Mesendoderm (in vitro differentiated cells): Measurements from ENCODE around the gene HOXB8.

ENCODE experiments used
- DNase-seq: peaks from one replicate; pipeline ENCODE4 v3.0.0; 2013
- H2AK5ac ChIP-seq: 2 replicates; pipeline ENCODE4 v1.6.1; 2013; ENCODE audit warnings: low read length, inconsistent platforms
- H2BK120ac ChIP-seq: 2 replicates; pipeline ENCODE4 v1.6.1; 2013; ENCODE audit warnings: low read depth, mild to moderate bottlenecking, low read length, moderate library complexity, mixed read lengths
- H2BK15ac ChIP-seq: replicated peaks from 2 replicates; pipeline ENCODE4 v1.6.1; 2013; ENCODE audit warnings: low read depth, mild to moderate bottlenecking, moderate library complexity
- H2BK5ac ChIP-seq: 2 replicates; pipeline ENCODE4 v1.6.1; 2013; ENCODE audit warnings: low read length, inconsistent platforms
- H3K18ac ChIP-seq: 2 replicates; pipeline ENCODE4 v1.6.1; 2013; ENCODE audit warnings: mild to moderate bottlenecking, low read length, mixed read lengths
- H3K23ac ChIP-seq: one replicate; pipeline ENCODE4 v1.6.1; 2013; ENCODE audit warnings: low read length
- H3K27ac ChIP-seq: 2 replicates; pipeline ENCODE4 v1.5.1; 2013; ENCODE audit warnings: low read depth, mild to moderate bottlenecking, inconsistent platforms, low read length, moderate library complexity
- H3K27me3 ChIP-seq: 2 replicates; pipeline ENCODE4 v1.6.1; 2013; ENCODE audit warnings: low read length, control low read depth, mild to moderate bottlenecking, inconsistent platforms; ENCODE audit not compliant: insufficient read depth, poor library complexity
- H3K36me3 ChIP-seq: 2 replicates; pipeline ENCODE4 v1.6.1; 2013; ENCODE audit warnings: low read length, inconsistent platforms; ENCODE audit not compliant: control insufficient read depth, insufficient read depth
- H3K4ac ChIP-seq: one replicate; pipeline ENCODE4 v1.6.1; 2013; ENCODE audit warnings: low read depth, mild to moderate bottlenecking, low read length, moderate library complexity
- H3K4me1 ChIP-seq: 2 replicates; pipeline ENCODE4 v1.6.1; 2013; ENCODE audit warnings: low read depth, low read length, inconsistent platforms; ENCODE audit not compliant: control insufficient read depth
- H3K4me2 ChIP-seq: 2 replicates; pipeline ENCODE4 v1.6.1; 2013; ENCODE audit warnings: low read length
- H3K4me3 ChIP-seq: 2 replicates; pipeline ENCODE4 v1.5.1; 2013; ENCODE audit warnings: mild to moderate bottlenecking, low read length
- H3K56ac ChIP-seq: one replicate; pipeline ENCODE4 v1.6.1; 2013; ENCODE audit warnings: low read length
- H3K79me1 ChIP-seq: 2 replicates; pipeline ENCODE4 v1.6.1; 2013; ENCODE audit warnings: low read length, inconsistent platforms
- H3K79me2 ChIP-seq: 2 replicates; pipeline ENCODE4 v1.6.1; 2013; ENCODE audit warnings: mild to moderate bottlenecking, low read length; ENCODE audit not compliant: control insufficient read depth, insufficient read depth
- H3K9ac ChIP-seq: 2 replicates; pipeline ENCODE4 v1.6.1; 2013; ENCODE audit warnings: low read length, inconsistent platforms
- H4K5ac ChIP-seq: one replicate; pipeline ENCODE4 v1.6.1; 2013; ENCODE audit warnings: low read length
- H4K8ac ChIP-seq: one replicate; pipeline ENCODE4 v1.6.1; 2013; ENCODE audit warnings: low read depth, mild to moderate bottlenecking, control low read depth, low read length, moderate library complexity
- WGBS: extraction: QIAGEN DNeasy Blood & Tissue Kit; methylation state at CpG from one replicate; pipeline ENCODE4 v1.1.7; 2013; ENCODE audit warnings: low lambda C conversion rate, missing lambda C conversion rate; ENCODE audit not compliant: insufficient coverage; ENCODE audit errors: extremely low coverage; 5-methylcytosine and 5-hydroxymethylcytosine counted together

HOXB8 gene

GRCh38 chr17:48639982-48640857, 25.1 kb upstream of the HOXB8 start:
- no CpG with 5 or more reads among the region's 6 CpGs for WGBS
- Histone ChIP-seq H2AK5ac (no peak overlapping the region), H3K4me2 (no peak overlapping the region), H3K79me2 (peaks cover 1% of the 10 kb centered on the region), H2BK5ac (no peak overlapping the region), H3K18ac (no peak overlapping the region), H3K9ac (no peak overlapping the region), H3K79me1 (no peaks in the 10 kb centered on the region), H3K4me3 (no peak overlapping the region), H3K56ac (no peak overlapping the region), H3K27ac (no peak overlapping the region), H3K4ac (no peak overlapping the region), H2BK120ac (no peak overlapping the region), H3K27me3 (peaks cover 82% of the 10 kb centered on the region), H3K36me3 (no peaks in the 10 kb centered on the region), H4K8ac (no peak overlapping the region), H2BK15ac (no peak overlapping the region), H3K4me1 (peaks cover 6% of the 10 kb centered on the region), H4K5ac (no peak overlapping the region), H3K23ac (no peak overlapping the region)
- DNase-seq: no peak

DNA sequence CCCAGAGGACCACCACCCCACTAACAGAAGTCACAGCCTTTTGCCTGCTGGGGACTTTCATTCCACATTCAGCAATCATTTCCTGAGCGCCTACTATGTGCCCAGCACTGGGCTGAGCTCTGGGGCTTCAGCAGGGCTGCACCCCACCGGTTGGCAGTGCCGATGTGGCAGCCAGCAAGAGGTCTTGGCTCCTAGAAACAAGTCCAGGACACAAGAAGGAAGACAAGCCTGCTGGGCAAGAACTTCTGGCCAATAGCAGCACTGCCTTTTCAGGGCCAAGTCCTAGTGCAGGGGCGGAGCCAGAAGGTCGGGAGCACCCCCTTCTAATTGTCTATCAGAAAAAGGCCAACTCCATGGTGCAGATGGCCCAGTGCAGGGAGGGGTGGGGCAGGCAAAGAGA, 24.0 kb upstream of the HOXB8 start:
- no peak overlapping the region for H2BK120ac ChIP-seq
- H3K36me3 ChIP-seq: no peaks in the 10 kb centered on the region
- H3K18ac ChIP-seq: no peak overlapping the region
- H3K27me3 ChIP-seq: peaks cover 83% of the 10 kb centered on the region
- no peak overlapping the region for H3K4me3 ChIP-seq
- H2BK5ac ChIP-seq: no peak overlapping the region
- H3K27ac ChIP-seq: no peak overlapping the region
- H3K4me2 ChIP-seq: no peak overlapping the region
- H3K4ac ChIP-seq: no peak overlapping the region
- H3K9ac ChIP-seq: no peak overlapping the region
- peaks cover 3% of the 10 kb centered on the region for H3K4me1 ChIP-seq
- no peak overlapping the region for H4K5ac ChIP-seq
- H2AK5ac ChIP-seq: no peak overlapping the region
- H3K23ac ChIP-seq: no peak overlapping the region
- H4K8ac ChIP-seq: no peak overlapping the region
- no peak overlapping the region for H3K56ac ChIP-seq
- no peak overlapping the region for H2BK15ac ChIP-seq
- no peaks in the 10 kb centered on the region for H3K79me1 ChIP-seq
- no peaks in the 10 kb centered on the region for H3K79me2 ChIP-seq
- WGBS: no CpG with 5 or more reads among the region's 5 CpGs
- no peak for DNase-seq

GRCh38 chr17:48637323-48638260, 22.5 kb upstream of the HOXB8 start:
- no peak overlapping the region for H3K23ac ChIP-seq

DNA sequence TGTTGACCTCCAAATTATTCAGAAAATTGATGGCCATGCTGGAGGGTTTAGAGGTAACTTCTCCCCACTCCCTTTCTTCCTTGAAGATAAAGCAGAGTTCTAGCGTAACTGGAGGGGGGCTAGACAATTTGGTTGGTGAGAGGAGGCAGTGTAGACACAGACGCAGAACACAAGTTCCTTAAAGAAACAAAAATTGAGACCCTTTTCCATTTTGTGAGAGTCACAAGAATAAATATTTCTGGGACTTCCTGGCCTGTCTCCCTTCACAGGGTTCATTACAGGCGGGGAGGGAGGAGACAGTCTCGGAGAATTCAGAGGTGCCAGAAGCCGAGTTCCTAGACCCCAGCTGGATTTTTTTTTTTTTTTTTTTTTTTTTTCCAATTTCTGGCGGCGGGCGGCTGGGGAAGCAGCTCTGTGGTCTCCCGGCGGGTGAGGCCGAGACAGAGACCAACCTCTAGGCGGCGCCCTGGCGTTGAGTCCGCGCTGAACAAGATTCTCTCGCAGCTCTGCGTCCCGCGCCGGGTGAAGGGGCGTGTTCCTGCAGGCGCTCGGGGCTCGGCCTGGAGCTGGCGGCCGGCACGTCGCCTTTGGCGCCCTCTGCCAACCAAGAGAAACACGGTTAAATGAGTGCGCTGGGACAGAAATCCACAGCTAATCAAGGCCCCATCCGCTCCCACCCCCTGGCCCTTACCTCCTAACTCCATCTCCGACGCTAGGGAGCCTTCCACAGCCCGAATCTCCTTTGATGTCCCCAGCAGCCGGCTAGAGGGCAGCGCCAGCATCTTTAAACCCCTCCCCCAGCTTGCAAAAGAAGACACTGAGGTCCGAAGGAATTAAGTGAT, 21.3 kb upstream of the HOXB8 start:
- Histone ChIP-seq H3K9ac (peak overlapping the region; percentile 25), H4K5ac (no peak overlapping the region), H3K23ac (no peak overlapping the region), H3K18ac (no peak overlapping the region), H3K56ac (no peak overlapping the region), H2BK5ac (no peak overlapping the region), H3K79me1 (no peaks in the 10 kb centered on the region), H4K8ac (no peak overlapping the region), H2AK5ac (no peak overlapping the region), H2BK15ac (no peak overlapping the region), H3K27me3 (peaks cover 86% of the 10 kb centered on the region), H2BK120ac (no peak overlapping the region), H3K79me2 (no peaks in the 10 kb centered on the region), H3K4me2 (no peak overlapping the region), H3K4me1 (no peaks in the 10 kb centered on the region), H3K4ac (no peak overlapping the region), H3K4me3 (no peak overlapping the region), H3K27ac (no peak overlapping the region), H3K36me3 (no peaks in the 10 kb centered on the region)
- DNase-seq: peak; percentile 97
- WGBS: no CpG with 5 or more reads among the region's 39 CpGs

More at GRCh38 chr17:48637323-48638260, 22.5 kb upstream of the HOXB8 start:
- no peak overlapping the region for H3K56ac ChIP-seq
- H3K4ac ChIP-seq: no peak overlapping the region
- WGBS: no CpG with 5 or more reads among the region's 18 CpGs
- no peak overlapping the region for H2BK120ac ChIP-seq
- H3K36me3 ChIP-seq: no peaks in the 10 kb centered on the region
- H3K27ac ChIP-seq: no peak overlapping the region
- H3K79me1 ChIP-seq: no peaks in the 10 kb centered on the region
- H2AK5ac ChIP-seq: no peak overlapping the region
- no peak overlapping the region for H3K9ac ChIP-seq
- H2BK5ac ChIP-seq: no peak overlapping the region
- no peak overlapping the region for H3K18ac ChIP-seq
- no peak overlapping the region for H4K8ac ChIP-seq
- no peak overlapping the region for H3K4me2 ChIP-seq
- no peak overlapping the region for H2BK15ac ChIP-seq
- H3K4me3 ChIP-seq: no peak overlapping the region
- DNase-seq: no peak
- H3K27me3 ChIP-seq: peaks cover 84% of the 10 kb centered on the region
- no peak overlapping the region for H4K5ac ChIP-seq
- H3K79me2 ChIP-seq: no peaks in the 10 kb centered on the region
- H3K4me1 ChIP-seq: peaks cover 3% of the 10 kb centered on the region

DNA sequence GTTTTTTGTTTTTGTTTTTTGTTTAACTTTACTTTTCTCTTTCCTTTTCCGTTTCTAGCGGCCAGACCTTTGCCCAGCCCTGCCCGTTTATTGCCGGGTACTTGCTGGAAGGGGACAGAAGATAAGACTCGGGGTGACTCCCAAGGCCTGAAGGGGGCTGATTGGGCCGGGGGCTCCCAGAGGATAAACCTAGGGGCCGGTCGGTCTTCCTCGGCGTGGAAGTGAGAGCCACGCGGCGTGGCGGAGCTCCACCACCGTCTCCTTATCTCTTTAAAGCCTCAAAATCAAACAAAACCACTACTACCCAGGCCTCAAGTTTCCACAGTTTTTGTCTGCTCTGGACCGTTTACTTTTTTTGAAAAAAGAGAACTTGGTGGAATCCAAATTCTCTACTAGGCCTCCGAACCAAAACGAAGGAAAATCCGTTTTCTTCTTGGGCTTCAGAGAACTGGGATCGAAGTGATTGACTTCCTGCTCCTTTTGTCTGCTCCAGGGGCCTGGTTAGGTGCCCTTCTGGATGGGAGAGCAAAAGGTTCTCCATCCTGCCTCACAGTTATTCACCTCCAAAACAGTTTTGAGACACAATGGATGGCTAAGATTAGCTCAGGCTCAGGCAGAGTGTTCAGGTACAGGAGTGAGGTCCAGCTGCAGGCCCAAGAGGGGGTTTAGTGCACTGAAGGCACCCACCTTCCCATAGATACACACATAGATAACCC, 19.6 kb upstream of the HOXB8 start:
- Histone ChIP-seq H3K4me1 (no peaks in the 10 kb centered on the region), H3K9ac (no peak overlapping the region), H3K36me3 (no peaks in the 10 kb centered on the region), H2AK5ac (no peak overlapping the region), H2BK120ac (no peak overlapping the region), H3K18ac (no peak overlapping the region), H4K5ac (no peak overlapping the region), H2BK5ac (no peak overlapping the region), H4K8ac (no peak overlapping the region), H3K27ac (no peak overlapping the region), H3K23ac (no peak overlapping the region), H3K4ac (no peak overlapping the region), H3K4me3 (no peak overlapping the region), H3K79me2 (no peaks in the 10 kb centered on the region), H3K56ac (no peak overlapping the region), H3K79me1 (no peaks in the 10 kb centered on the region), H3K4me2 (no peak overlapping the region), H2BK15ac (no peak overlapping the region), H3K27me3 (peaks cover 86% of the 10 kb centered on the region)
- no CpG with 5 or more reads among the region's 20 CpGs for WGBS
- DNase-seq: no peak
